ENCODE results near the gene SLC3A2.

GRCh38 chr11:62830904-62831519, 49.7 kb upstream of the SLC3A2 start:
- TF ChIP-seq POLR2AphosphoS5 (IDR thresholded peaks at IDR 0.05; ENCODE audit: low read depth, low read length) (no peak), REST (IDR thresholded peaks at IDR 0.05; ENCODE audit: insufficient read depth in 1 of 2, low read depth in 2 of 2, low read length in 2 of 2) (no peak)
